WTC11 (cell line): Measurements from ENCODE around the gene PLIN3. TPM values are rescaled to one million over a fixed set of nuclear protein-coding genes. Genes with fewer than 3 reads are reported as not detected.

Source experiments
- ATAC-seq: fragments of 200-7000 bp; cut with Tn5 transposase; 2 replicates; pipeline ENCODE4 v1.10.0; 2021; ENCODE audit warnings: mild to moderate bottlenecking, moderate library complexity
- CTCF ChIA-PET: fragments of 300-600 bp; sonication (Branson Sonifier 250); formaldehyde crosslinking; loops from one replicate; lab custom pipeline; 2021; ENCODE audit warnings: antibody characterized with exemption; lab: Charles Lee
- POLR2A ChIA-PET: fragments of 350-600 bp; sonication (Branson Sonifier 250); formaldehyde crosslinking; loops from one replicate; lab custom pipeline; 2021; ENCODE audit warnings: antibody characterized with exemption; lab: Charles Lee
- DNase-seq: peaks from one replicate; pipeline ENCODE4 v3.0.0; 2021; ENCODE audit warnings: low spot score
- H3K27ac Mint-ChIP-seq: 2 replicates; pipeline ENCODE4 v1.8.0; 2021; ENCODE audit warnings: mixed read lengths
- H3K27me3 Mint-ChIP-seq: 2 replicates; pipeline ENCODE4 v1.8.0; 2021; ENCODE audit warnings: low read depth, mild to moderate bottlenecking, moderate library complexity, mixed read lengths
- H3K36me3 Mint-ChIP-seq: 2 replicates; pipeline ENCODE4 v1.8.0; 2021; ENCODE audit warnings: mixed read lengths
- H3K4me1 Mint-ChIP-seq: 2 replicates; pipeline ENCODE4 v1.8.0; 2022; ENCODE audit warnings: mixed read lengths
- H3K4me3 Mint-ChIP-seq: 2 replicates; pipeline ENCODE4 v1.8.0; 2021; ENCODE audit warnings: mild to moderate bottlenecking, moderate library complexity, mixed read lengths
- H3K9me3 Mint-ChIP-seq: 2 replicates; pipeline ENCODE4 v1.8.0; 2021; ENCODE audit warnings: mixed read lengths
- CTCF ChIP-seq: fragments of 200-600 bp; IDR thresholded peaks from 2 replicates; pipeline ENCODE4 v1.8.0; 2022; ENCODE audit warnings: antibody characterized with exemption
- E2F5 ChIP-seq: sonication (generic); formaldehyde crosslinking; IDR thresholded peaks from 2 replicates; pipeline ENCODE4 v1.8.1; 2022; ENCODE audit warnings: mild to moderate bottlenecking, moderate library complexity, missing genetic modification reagents
- ETV6 ChIP-seq: sonication (generic); formaldehyde crosslinking; IDR thresholded peaks from 2 replicates; pipeline ENCODE4 v1.8.1; 2022; ENCODE audit warnings: mild to moderate bottlenecking, missing genetic modification reagents
- JUN ChIP-seq: sonication (generic); formaldehyde crosslinking; IDR thresholded peaks from 2 replicates; pipeline ENCODE4 v1.8.0; 2023; ENCODE audit warnings: mild to moderate bottlenecking, missing genetic modification reagents
- NR1H2 ChIP-seq: sonication (generic); formaldehyde crosslinking; IDR thresholded peaks from 2 replicates; pipeline ENCODE4 v1.9.0; 2021; ENCODE audit warnings: mild to moderate bottlenecking, moderate library complexity, missing genetic modification reagents
- NR2C2 ChIP-seq: sonication (generic); formaldehyde crosslinking; IDR thresholded peaks from 2 replicates; pipeline ENCODE4 v1.8.0; 2022; ENCODE audit warnings: mild to moderate bottlenecking, missing genetic modification reagents
- RELA ChIP-seq: sonication (generic); formaldehyde crosslinking; IDR thresholded peaks from 2 replicates; pipeline ENCODE4 v1.8.1; 2022; ENCODE audit warnings: missing genetic modification reagents, mild to moderate bottlenecking, borderline replicate concordance
- SP1 ChIP-seq: sonication (generic); formaldehyde crosslinking; conservative IDR thresholded peaks from 2 replicates; pipeline ENCODE4 v1.8.1; 2022; ENCODE audit warnings: missing genetic modification reagents
- TCF7 ChIP-seq: sonication (generic); formaldehyde crosslinking; IDR thresholded peaks from 2 replicates; pipeline ENCODE4 v1.8.0; 2022; ENCODE audit warnings: mild to moderate bottlenecking, low read depth, missing genetic modification reagents, moderate library complexity
- TEAD1 ChIP-seq: sonication (generic); formaldehyde crosslinking; IDR thresholded peaks from 2 replicates; pipeline ENCODE4 v1.8.0; 2022; ENCODE audit warnings: mild to moderate bottlenecking, missing genetic modification reagents
- USF1 ChIP-seq: sonication (generic); formaldehyde crosslinking; IDR thresholded peaks from 2 replicates; pipeline ENCODE4 v1.8.0; 2022; ENCODE audit warnings: mild to moderate bottlenecking, missing genetic modification reagents
- ZBTB21 ChIP-seq: sonication (generic); formaldehyde crosslinking; IDR thresholded peaks from 2 replicates; pipeline ENCODE4 v1.8.1; 2023; ENCODE audit warnings: mild to moderate bottlenecking, missing genetic modification reagents, borderline replicate concordance
- ZNF121 ChIP-seq: sonication (generic); formaldehyde crosslinking; IDR thresholded peaks from 2 replicates; pipeline ENCODE4 v1.8.0; 2023; ENCODE audit warnings: missing genetic modification reagents
- ZNF138 ChIP-seq: sonication (generic); formaldehyde crosslinking; conservative IDR thresholded peaks from 2 replicates; pipeline ENCODE4 v1.8.1; 2022; ENCODE audit warnings: mild to moderate bottlenecking, moderate library complexity, missing genetic modification reagents
- ZNF425 ChIP-seq: fragments of 250-450 bp; sonication (Bioruptor Pico); conservative IDR thresholded peaks from 2 replicates; pipeline ENCODE4 v1.9.0; 2021; ENCODE audit warnings: mild to moderate bottlenecking
- ZSCAN18 ChIP-seq: fragments of 250-450 bp; sonication (Bioruptor Pico); IDR thresholded peaks from 2 replicates; pipeline ENCODE4 v2.1.2; 2022; ENCODE audit warnings: mild to moderate bottlenecking, moderate library complexity
- total RNA-seq: library from RNA; stranded (reverse); gene quantifications from 3 replicates; pipeline ENCODE4 v1.2.3, GENCODE V29; 2021
- TF ChIP-seq, protein P1 (sequence below): sonication (generic); formaldehyde crosslinking; IDR thresholded peaks from 2 replicates; pipeline ENCODE4 v1.8.1; 2022; ENCODE audit warnings: low read depth, mild to moderate bottlenecking, moderate library complexity, missing genetic modification reagents, borderline replicate concordance

Gene PLIN3
- total RNA-seq, 1 experiment from 2014 or later = 61.3 TPM

- H3K36me3 Mint-ChIP-seq = 0 out of 2 replicates have a peak, but pooled peaks cover 2% of the 10 kb centered on the region
- no peaks in the 10 kb centered on the region for H3K9me3 Mint-ChIP-seq
- H3K27me3 Mint-ChIP-seq = no peaks in the 10 kb centered on the region; the same call in 1 of the 2 replicates
- peak overlapping the region; percentile 80 for H3K4me3 Mint-ChIP-seq
- DNase-seq = no peak
- POLR2A ChIA-PET = interaction anchor here (1.3 kb wide), 1 partner anchor 10 kb away, joined by 3 read pairs; no protein-coding TSS in a partner anchor
- CTCF ChIA-PET = interaction anchor here (0.7 to 4.0 kb wide), 8 partner anchors 16 to 178 kb away, joined by 3 to 33 read pairs (median 8); partner anchors contain the start of genes ARRDC5 and FEM1A
- no peak for ATAC-seq
- TF ChIP-seq E2F5 (no peak), ZBTB21 (no peak), ZNF121 (CRISPR knock-in tag) (no peak), JUN (CRISPR knock-in tag) (no peak), NR1H2 (CRISPR knock-in tag) (no peak), ZNF425 (no peak), ZSCAN18 (CRISPR knock-in tag) (no peak), ETV6 (CRISPR knock-in tag) (no peak), ZNF138 (no peak), TEAD1 (CRISPR knock-in tag) (no peak), SP1 (CRISPR knock-in tag) (no peak), NR2C2 (CRISPR knock-in tag) (no peak), RELA (no peak), USF1 (CRISPR knock-in tag) (no peak), TCF7 (CRISPR knock-in tag) (no peak), CTCF (no peak)
- TF ChIP-seq, protein P1, sequence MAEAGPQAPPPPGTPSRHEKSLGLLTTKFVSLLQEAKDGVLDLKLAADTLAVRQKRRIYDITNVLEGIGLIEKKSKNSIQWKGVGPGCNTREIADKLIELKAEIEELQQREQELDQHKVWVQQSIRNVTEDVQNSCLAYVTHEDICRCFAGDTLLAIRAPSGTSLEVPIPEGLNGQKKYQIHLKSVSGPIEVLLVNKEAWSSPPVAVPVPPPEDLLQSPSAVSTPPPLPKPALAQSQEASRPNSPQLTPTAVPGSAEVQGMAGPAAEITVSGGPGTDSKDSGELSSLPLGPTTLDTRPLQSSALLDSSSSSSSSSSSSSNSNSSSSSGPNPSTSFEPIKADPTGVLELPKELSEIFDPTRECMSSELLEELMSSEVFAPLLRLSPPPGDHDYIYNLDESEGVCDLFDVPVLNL (CRISPR knock-in tag) = no peak
- TF ChIP-seq, all 79 proteins: peak for 0
- Mint-ChIP-seq H3K4me1 (peaks cover 8% of the 10 kb centered on the region), H3K27ac (no peak overlapping the region)
These were observed 893 bp upstream of the PLIN3 start for GRCh38 chr19:4868286-4868834.
